Mesodermal cell (in vitro differentiated cells): ENCODE data around the gene A2ML1.
"Not testable (repeated sequence)": the region's sequence is repeated elsewhere in the genome, so short reads cannot be mapped to it uniquely, and the experiment has no call there.

ENCODE experiments used
- H3K27ac ChIP-seq: 2 replicates; pipeline ENCODE4 v1.7.0; 2013; ENCODE audit warnings: mild to moderate bottlenecking, low read depth, low read length, moderate library complexity; ENCODE audit not compliant: severe bottlenecking
- H3K36me3 ChIP-seq: 2 replicates; pipeline ENCODE4 v1.7.1; 2013; ENCODE audit warnings: mild to moderate bottlenecking, low read length, moderate library complexity; ENCODE audit not compliant: control insufficient read depth, insufficient read depth
- H3K4me1 ChIP-seq: one replicate; pipeline ENCODE4 v1.7.1; 2013; ENCODE audit warnings: mild to moderate bottlenecking, low read length; ENCODE audit not compliant: insufficient read depth, control insufficient read depth, poor library complexity, severe bottlenecking
- H3K4me3 ChIP-seq: 2 replicates; pipeline ENCODE4 v1.7.0; 2013; ENCODE audit warnings: low read length, control low read depth, mild to moderate bottlenecking; ENCODE audit not compliant: insufficient read depth, poor library complexity, severe bottlenecking; ENCODE audit errors: extremely low read depth
- H3K9me3 ChIP-seq: 2 replicates; pipeline ENCODE4 v1.7.1; 2013; ENCODE audit warnings: mild to moderate bottlenecking, low read length, moderate library complexity; ENCODE audit not compliant: control insufficient read depth
- WGBS, 2 experiments: methylation state at CpG; one replicate each; pipeline ENCODE4 v1.1.5; 2013; ENCODE audit warnings: missing lambda C conversion rate in 2 of 2; ENCODE audit not compliant: insufficient coverage in 2 of 2; 5-methylcytosine and 5-hydroxymethylcytosine counted together

Gene A2ML1

GRCh38 chr12:8818526-8818925 lies 3.9 kb upstream of the A2ML1 start:
- H3K36me3 ChIP-seq: no peaks in the 10 kb centered on the region
- H3K4me3 ChIP-seq: no peak overlapping the region
- no peaks in the 10 kb centered on the region for H3K9me3 ChIP-seq
- no peaks in the 10 kb centered on the region for H3K4me1 ChIP-seq
- H3K27ac ChIP-seq: no peak overlapping the region
- WGBS, 2 experiments: 67 to 88% methylated on average over 1 to 2 of the region's 2 CpGs

- no peak overlapping the region for H3K4me3 ChIP-seq
- no peaks in the 10 kb centered on the region for H3K9me3 ChIP-seq
- no peaks in the 10 kb centered on the region for H3K4me1 ChIP-seq
- H3K36me3 ChIP-seq: no peaks in the 10 kb centered on the region
- H3K27ac ChIP-seq: no peak overlapping the region
- 37 to 42% methylated on average over 5 of the region's 5 CpGs for WGBS, 2 experiments
Measured at GRCh38 chr12:8819666-8819980, 2.8 kb upstream of the A2ML1 start.

GRCh38 chr12:8820676-8821407 lies 1.6 kb upstream of the A2ML1 start:
- H3K9me3 ChIP-seq, H3K27ac ChIP-seq, H3K4me3 ChIP-seq, H3K36me3 ChIP-seq, H3K4me1 ChIP-seq: not testable (repeated sequence)
- 92 to 98% methylated on average over 6 to 7 of the region's 8 CpGs for WGBS, 2 experiments

GRCh38 chr12:8821591-8821990 lies 830 bp upstream of the A2ML1 start:
- H3K27ac ChIP-seq: no peak overlapping the region
- no peak overlapping the region for H3K4me3 ChIP-seq
- no CpG with 5 or more reads among the region's 3 CpGs for WGBS, 2 experiments
- no peaks in the 10 kb centered on the region for H3K36me3 ChIP-seq
- no peaks in the 10 kb centered on the region for H3K9me3 ChIP-seq
- H3K4me1 ChIP-seq: no peaks in the 10 kb centered on the region

- Histone ChIP-seq H3K4me3 (no peak overlapping the region), H3K9me3 (no peaks in the 10 kb centered on the region), H3K27ac (no peak overlapping the region), H3K36me3 (no peaks in the 10 kb centered on the region), H3K4me1 (no peaks in the 10 kb centered on the region)
- WGBS, 2 experiments: 21 to 60% methylated on average over 2 of the region's 8 CpGs
Measured at GRCh38 chr12:8823565-8824300, 1.3 kb downstream of the A2ML1 start.

- Histone ChIP-seq H3K9me3 (no peaks in the 10 kb centered on the region), H3K4me3 (no peak overlapping the region), H3K4me1 (no peaks in the 10 kb centered on the region), H3K36me3 (no peaks in the 10 kb centered on the region), H3K27ac (no peak overlapping the region)
- 96 to 100% methylated on average over 2 to 4 of the region's 4 CpGs for WGBS, 2 experiments
Measured at GRCh38 chr12:8827551-8828256, 5.3 kb downstream of the A2ML1 start.

- no peak overlapping the region for H3K4me3 ChIP-seq
- H3K27ac ChIP-seq: no peak overlapping the region
- H3K9me3 ChIP-seq: no peaks in the 10 kb centered on the region
- H3K36me3 ChIP-seq: no peaks in the 10 kb centered on the region
- no peaks in the 10 kb centered on the region for H3K4me1 ChIP-seq
- 76 to 81% methylated on average over 7 to 8 of the region's 9 CpGs for WGBS, 2 experiments
Measured at GRCh38 chr12:8828257-8829124, 6.1 kb downstream of the A2ML1 start.

- Histone ChIP-seq H3K4me1 (no peaks in the 10 kb centered on the region), H3K4me3 (no peak overlapping the region), H3K9me3 (no peaks in the 10 kb centered on the region), H3K27ac (no peak overlapping the region), H3K36me3 (no peaks in the 10 kb centered on the region)
- 78 to 89% methylated on average over 4 of the region's 5 CpGs for WGBS, 2 experiments
Measured at GRCh38 chr12:8829125-8829518, 6.7 kb downstream of the A2ML1 start.

GRCh38 chr12:8829621-8830020 lies 7.2 kb downstream of the A2ML1 start:
- no peak overlapping the region for H3K4me3 ChIP-seq
- H3K27ac ChIP-seq: no peak overlapping the region
- 85 to 92% methylated on average over 2 to 6 of the region's 7 CpGs for WGBS, 2 experiments
- no peaks in the 10 kb centered on the region for H3K4me1 ChIP-seq
- no peaks in the 10 kb centered on the region for H3K9me3 ChIP-seq
- no peaks in the 10 kb centered on the region for H3K36me3 ChIP-seq

GRCh38 chr12:8831116-8831515 lies 8.7 kb downstream of the A2ML1 start:
- Histone ChIP-seq H3K9me3 (no peaks in the 10 kb centered on the region), H3K4me3 (no peak overlapping the region), H3K36me3 (no peaks in the 10 kb centered on the region), H3K27ac (no peak overlapping the region), H3K4me1 (no peaks in the 10 kb centered on the region)
- WGBS, 2 experiments: 86 to 89% methylated on average over 6 to 8 of the region's 9 CpGs
